Prostate gland (tissue), 2 donors: ENCODE results near the gene RNPEPL1.

Experiments
- POLR2A ChIP-seq: fragments of 450-650 bp; IDR thresholded peaks from one replicate; pipeline ENCODE4 v1.6.1; 2016; ENCODE audit warnings: antibody characterized with exemption, mild to moderate bottlenecking
- POLR2AphosphoS5 ChIP-seq: sonication (generic); formaldehyde crosslinking; IDR thresholded peaks from one replicate; pipeline ENCODE4 v1.6.1; 2017; ENCODE audit warnings: antibody characterized with exemption
- TF ChIP-seq, protein P1 (sequence below), 4 experiments: fragments of 200-600 bp in 2 of 4; fragments of 450-650 bp in 2 of 4; sonication (generic) in 2 of 4; IDR thresholded peaks; 1 replicate in 3 of 4; 2 replicates in 1 of 4; pipeline ENCODE4 v1.5.1; 2016 to 2019; ENCODE audit warnings: antibody characterized with exemption in 4 of 4, mild to moderate bottlenecking in 2 of 4, moderate library complexity in 2 of 4

DNA sequence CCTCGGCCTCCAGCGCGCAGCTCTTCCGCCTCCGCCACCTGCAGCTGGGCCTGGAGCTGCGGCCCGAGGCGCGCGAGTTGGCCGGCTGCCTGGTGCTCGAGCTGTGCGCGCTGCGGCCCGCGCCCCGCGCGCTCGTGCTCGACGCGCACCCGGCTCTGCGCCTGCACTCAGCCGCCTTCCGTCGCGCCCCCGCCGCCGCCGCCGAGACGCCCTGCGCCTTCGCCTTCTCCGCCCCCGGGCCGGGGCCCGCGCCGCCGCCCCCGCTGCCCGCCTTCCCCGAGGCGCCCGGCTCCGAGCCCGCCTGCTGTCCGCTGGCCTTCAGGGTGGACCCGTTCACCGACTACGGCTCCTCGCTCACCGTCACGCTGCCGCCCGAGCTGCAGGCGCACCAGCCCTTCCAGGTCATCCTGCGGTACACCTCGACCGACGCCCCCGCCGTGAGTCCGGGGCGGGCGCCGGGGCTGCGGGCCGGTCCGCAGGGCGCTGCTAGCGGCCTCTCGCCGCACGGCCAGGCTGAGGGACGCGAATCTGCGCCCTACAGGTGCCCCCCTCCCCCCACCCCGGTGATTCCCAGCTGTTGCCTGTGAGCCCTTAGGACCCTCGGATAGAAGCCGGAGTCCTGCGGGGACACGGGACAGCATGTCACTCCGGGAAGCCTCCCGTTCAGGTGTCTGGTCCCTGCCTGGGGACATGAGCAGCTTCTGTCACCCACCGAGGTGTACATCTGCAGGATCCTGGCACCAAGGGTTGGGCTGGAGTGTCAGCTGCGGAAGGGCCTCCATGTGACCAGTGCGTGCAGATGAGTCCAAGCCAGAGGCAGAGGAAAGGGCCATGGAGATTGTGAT lies 616 bp downstream of the RNPEPL1 start:
- TF ChIP-seq, protein P1, sequence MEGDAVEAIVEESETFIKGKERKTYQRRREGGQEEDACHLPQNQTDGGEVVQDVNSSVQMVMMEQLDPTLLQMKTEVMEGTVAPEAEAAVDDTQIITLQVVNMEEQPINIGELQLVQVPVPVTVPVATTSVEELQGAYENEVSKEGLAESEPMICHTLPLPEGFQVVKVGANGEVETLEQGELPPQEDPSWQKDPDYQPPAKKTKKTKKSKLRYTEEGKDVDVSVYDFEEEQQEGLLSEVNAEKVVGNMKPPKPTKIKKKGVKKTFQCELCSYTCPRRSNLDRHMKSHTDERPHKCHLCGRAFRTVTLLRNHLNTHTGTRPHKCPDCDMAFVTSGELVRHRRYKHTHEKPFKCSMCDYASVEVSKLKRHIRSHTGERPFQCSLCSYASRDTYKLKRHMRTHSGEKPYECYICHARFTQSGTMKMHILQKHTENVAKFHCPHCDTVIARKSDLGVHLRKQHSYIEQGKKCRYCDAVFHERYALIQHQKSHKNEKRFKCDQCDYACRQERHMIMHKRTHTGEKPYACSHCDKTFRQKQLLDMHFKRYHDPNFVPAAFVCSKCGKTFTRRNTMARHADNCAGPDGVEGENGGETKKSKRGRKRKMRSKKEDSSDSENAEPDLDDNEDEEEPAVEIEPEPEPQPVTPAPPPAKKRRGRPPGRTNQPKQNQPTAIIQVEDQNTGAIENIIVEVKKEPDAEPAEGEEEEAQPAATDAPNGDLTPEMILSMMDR (IDR thresholded peaks at IDR 0.05): no peak
- TF ChIP-seq POLR2AphosphoS5 (no peak), POLR2A (no peak)
